HepG2 (cell line): ENCODE measurements around the gene SLC35F6. TPM values are rescaled to one million over a fixed set of nuclear protein-coding genes. Genes with fewer than 3 reads are reported as not detected.

ENCODE experiments used
- ADNP ChIP-seq: sonication (generic); formaldehyde crosslinking; IDR thresholded peaks from 2 replicates; pipeline ENCODE4 v1.4.0; 2020; ENCODE audit warnings: missing genetic modification reagents
- CSRNP1 ChIP-seq: sonication (generic); formaldehyde crosslinking; IDR thresholded peaks from 2 replicates; pipeline ENCODE4 v1.8.1; 2023; ENCODE audit warnings: mild to moderate bottlenecking, missing genetic modification reagents
- ETV5 ChIP-seq: IDR thresholded peaks from 2 replicates; pipeline ENCODE4 v1.6.1; 2018; ENCODE audit warnings: missing biosample characterization, missing genetic modification reagents, inconsistent platforms, borderline replicate concordance
- FOXJ3 ChIP-seq: sonication (generic); formaldehyde crosslinking; IDR thresholded peaks from 2 replicates; pipeline ENCODE4 v1.4.0; 2020; ENCODE audit warnings: missing genetic modification reagents, mild to moderate bottlenecking, borderline replicate concordance
- KDM2A ChIP-seq: sonication (generic); formaldehyde crosslinking; IDR thresholded peaks from 2 replicates; pipeline ENCODE4 v1.4.0; 2020; ENCODE audit warnings: low read depth, missing genetic modification reagents, borderline replicate concordance
- MBD4 ChIP-seq: IDR thresholded peaks from 2 replicates; pipeline ENCODE4 v1.6.1; 2012; ENCODE audit warnings: low read length, inconsistent platforms, borderline replicate concordance
- MXD3 ChIP-seq: IDR thresholded peaks from 2 replicates; pipeline ENCODE4 v1.6.1; 2016; ENCODE audit warnings: mild to moderate bottlenecking, missing biosample characterization, missing genetic modification reagents
- NBN ChIP-seq: fragments of 450-650 bp; conservative IDR thresholded peaks from 2 replicates; pipeline ENCODE4 v1.6.1; 2017
- NFYB ChIP-seq: sonication (generic); formaldehyde crosslinking; IDR thresholded peaks from 2 replicates; pipeline ENCODE4 v1.4.0; 2020; ENCODE audit warnings: missing genetic modification reagents
- PAWR ChIP-seq: sonication (generic); formaldehyde crosslinking; IDR thresholded peaks from 2 replicates; pipeline ENCODE4 v1.4.0; 2020; ENCODE audit warnings: missing genetic modification reagents, mild to moderate bottlenecking, borderline replicate concordance
- RFXAP ChIP-seq: sonication (generic); formaldehyde crosslinking; IDR thresholded peaks from 2 replicates; pipeline ENCODE4 v1.4.0; 2020; ENCODE audit warnings: missing genetic modification reagents, borderline replicate concordance
- SYNCRIP ChIP-seq: fragments of 200-400 bp; formaldehyde crosslinking; IDR thresholded peaks from 2 replicates; pipeline ENCODE4 v1.6.1; 2018; ENCODE audit warnings: mild to moderate bottlenecking, low read depth, low read length; ENCODE audit not compliant: insufficient read depth
- ZHX2 ChIP-seq, 2 experiments: sonication (generic) in 1 of 2; formaldehyde crosslinking in 1 of 2; IDR thresholded peaks; 2 replicates each; pipeline versions ENCODE4 v1.6.1 to v1.9.0; 2014 to 2022; ENCODE audit warnings: antibody characterized with exemption in 1 of 2, borderline replicate concordance in 1 of 2, inconsistent platforms in 1 of 2, low read depth in 1 of 2, missing genetic modification reagents in 1 of 2
- ZMAT5 ChIP-seq: sonication (generic); formaldehyde crosslinking; IDR thresholded peaks from 2 replicates; pipeline ENCODE4 v1.5.0; 2020; ENCODE audit warnings: mild to moderate bottlenecking, low read depth, missing genetic modification reagents, borderline replicate concordance
- polyA plus RNA-seq, 8 experiments: library from polyadenylated mRNA; depleted of rRNA in 3 of 8; stranded (reverse) in 7 of 8; unstranded in 1 of 8; fragments of >200 nt; fragmentation: Illumina TruSeq in 4 of 8; extraction: Trizol in 4 of 8; gene quantifications; 2 replicates each; pipeline versions ENCODE4 v1.2.1 to v1.2.3, GENCODE V29; 2011 to 2016; ENCODE audit warnings: low read depth in 4 of 8, missing spikeins in 1 of 8, mixed read lengths in 1 of 8; ENCODE audit not compliant: insufficient read depth in 1 of 8
- total RNA-seq, 5 experiments: library from RNA; depleted of rRNA; stranded (reverse); fragments of >200 nt; fragmentation: Illumina TruSeq; extraction: Trizol; gene quantifications; 2 replicates each; pipeline ENCODE4 v1.2.3, GENCODE V29; 2016; ENCODE audit warnings: low read depth in 1 of 5
- TF ChIP-seq, protein P1 (sequence below): sonication (generic); formaldehyde crosslinking; conservative IDR thresholded peaks from 2 replicates; pipeline ENCODE4 v1.4.0; 2020; ENCODE audit warnings: missing genetic modification reagents

SLC35F6 gene
- total and polyA plus RNA-seq, 2 of the 13 experiments (the other 11 are each of a cell fraction or from before 2014, with no cell fraction given) = 15.2 to 21.2 TPM

DNA sequence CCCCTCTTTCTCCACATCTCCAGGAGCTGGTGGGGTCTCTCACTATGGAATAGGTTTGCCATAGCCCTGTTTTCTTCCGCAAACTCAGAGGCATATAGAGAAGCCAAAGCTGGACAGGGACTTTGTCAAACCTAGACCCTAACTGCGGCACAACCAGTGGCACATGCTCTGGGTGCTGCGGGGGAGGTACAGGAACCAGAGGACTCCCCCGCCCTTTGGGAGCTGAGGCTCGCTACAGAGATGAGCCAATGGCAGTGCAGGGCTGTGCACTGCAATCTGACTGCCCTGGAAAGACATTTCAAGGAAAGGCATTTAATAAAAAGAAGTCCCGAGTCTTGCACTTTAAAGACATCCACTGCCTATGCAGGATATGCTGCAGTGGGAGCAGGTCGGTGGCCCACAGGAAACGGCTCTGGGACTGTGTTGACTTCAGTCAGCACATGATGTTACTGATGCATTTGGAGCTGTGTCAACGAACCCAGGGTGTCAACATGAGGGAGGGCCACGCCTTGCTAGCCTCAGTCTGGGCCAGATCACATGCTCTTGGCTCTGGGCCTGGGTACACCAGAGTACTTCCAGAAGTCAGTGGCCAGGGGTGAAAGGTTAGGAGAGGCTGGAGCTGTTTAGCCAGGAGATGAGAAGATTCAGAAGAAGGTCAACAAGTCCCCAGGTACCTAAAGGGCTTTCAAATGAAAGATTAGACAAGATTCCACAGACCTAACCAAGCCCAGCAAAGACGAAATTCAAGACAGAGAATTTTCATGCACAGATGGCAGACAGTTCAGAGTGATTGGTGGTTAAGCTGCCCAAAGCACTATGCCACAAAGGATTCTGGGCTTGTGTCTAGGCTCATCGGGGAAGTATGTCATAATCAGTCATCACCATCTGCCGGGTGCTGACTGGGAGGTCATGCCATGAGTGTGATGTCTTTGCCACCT is 8.2 kb downstream of the SLC35F6 start (continued):
- TF ChIP-seq MBD4 (no peak), ZHX2 (IDR thresholded peaks at IDR 0.05; ENCODE audit: low read depth) (0 out of 2 replicates have a peak, but pooled peaks have one; percentile 39), ZHX2 (CRISPR knock-in tag; IDR thresholded peaks at IDR 0.05; ENCODE audit: borderline replicate concordance) (no peak), SYNCRIP (no peak), PAWR (no peak), FOXJ3 (CRISPR knock-in tag) (no peak), NBN (no peak), ADNP (CRISPR knock-in tag) (no peak), MXD3 (CRISPR knock-in tag) (peak; percentile 75; the same call in 1 of the 2 replicates), ETV5 (CRISPR knock-in tag) (peak; percentile 75; the same call in 1 of the 2 replicates), CSRNP1 (CRISPR knock-in tag) (no peak), ZMAT5 (CRISPR knock-in tag) (no peak), RFXAP (CRISPR knock-in tag) (no peak), NFYB (CRISPR knock-in tag) (no peak; the same call in 1 of the 2 replicates), KDM2A (peak; percentile 46; the same call in 1 of the 2 replicates)
- TF ChIP-seq, protein P1, sequence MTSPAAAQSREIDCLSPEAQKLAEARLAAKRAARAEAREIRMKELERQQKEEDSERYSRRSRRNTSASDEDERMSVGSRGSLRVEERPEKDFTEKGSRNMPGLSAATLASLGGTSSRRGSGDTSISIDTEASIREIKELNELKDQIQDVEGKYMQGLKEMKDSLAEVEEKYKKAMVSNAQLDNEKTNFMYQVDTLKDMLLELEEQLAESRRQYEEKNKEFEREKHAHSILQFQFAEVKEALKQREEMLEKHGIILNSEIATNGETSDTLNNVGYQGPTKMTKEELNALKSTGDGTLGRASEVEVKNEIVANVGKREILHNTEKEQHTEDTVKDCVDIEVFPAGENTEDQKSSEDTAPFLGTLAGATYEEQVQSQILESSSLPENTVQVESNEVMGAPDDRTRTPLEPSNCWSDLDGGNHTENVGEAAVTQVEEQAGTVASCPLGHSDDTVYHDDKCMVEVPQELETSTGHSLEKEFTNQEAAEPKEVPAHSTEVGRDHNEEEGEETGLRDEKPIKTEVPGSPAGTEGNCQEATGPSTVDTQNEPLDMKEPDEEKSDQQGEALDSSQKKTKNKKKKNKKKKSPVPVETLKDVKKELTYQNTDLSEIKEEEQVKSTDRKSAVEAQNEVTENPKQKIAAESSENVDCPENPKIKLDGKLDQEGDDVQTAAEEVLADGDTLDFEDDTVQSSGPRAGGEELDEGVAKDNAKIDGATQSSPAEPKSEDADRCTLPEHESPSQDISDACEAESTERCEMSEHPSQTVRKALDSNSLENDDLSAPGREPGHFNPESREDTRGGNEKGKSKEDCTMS (CRISPR knock-in tag) = no peak
